Chondrocyte (in vitro differentiated cells): ENCODE results near the gene UQCRC1. TPM values are rescaled to one million over a fixed set of nuclear protein-coding genes. Genes with fewer than 3 reads are reported as not detected.

Experiments
- DNase-seq: peaks from one replicate; pipeline ENCODE4 v3.0.0; 2021; ENCODE audit warnings: mixed read lengths, low spot score
- H3K27ac Mint-ChIP-seq: one replicate; pipeline ENCODE4 v1.8.0; 2021; ENCODE audit warnings: mild to moderate bottlenecking, moderate library complexity, mixed read lengths; ENCODE audit not compliant: unreplicated experiment
- H3K27me3 Mint-ChIP-seq: 2 replicates; pipeline ENCODE4 v1.8.0; 2021; ENCODE audit warnings: low read depth, mixed read lengths
- H3K36me3 Mint-ChIP-seq: 2 replicates; pipeline ENCODE4 v1.8.0; 2021; ENCODE audit warnings: low read depth, mixed read lengths
- H3K4me1 Mint-ChIP-seq: 2 replicates; pipeline ENCODE4 v1.8.0; 2021; ENCODE audit warnings: low read depth, mild to moderate bottlenecking, mixed read lengths
- H3K4me3 Mint-ChIP-seq: one replicate; pipeline ENCODE4 v1.8.0; 2021; ENCODE audit warnings: mild to moderate bottlenecking, moderate library complexity, mixed read lengths; ENCODE audit not compliant: unreplicated experiment
- H3K9me3 Mint-ChIP-seq: 2 replicates; pipeline ENCODE4 v1.8.0; 2021; ENCODE audit warnings: low read depth, mixed read lengths
- total RNA-seq: library from RNA; stranded (reverse); gene quantifications from 3 replicates; pipeline ENCODE4 v1.2.1, GENCODE V29; 2021
- TF ChIP-seq, protein P1 (sequence below): fragments of 200-600 bp; sonication (generic); IDR thresholded peaks from 2 replicates; pipeline ENCODE4 v1.5.0; 2021; ENCODE audit warnings: antibody characterized with exemption, mild to moderate bottlenecking, moderate library complexity

Gene UQCRC1
- total RNA-seq, 1 donor from 2014 or later = 258 TPM

- Mint-ChIP-seq H3K27ac (peak overlapping the region; percentile 97), H3K27me3 (no peaks in the 10 kb centered on the region), H3K4me3 (no peak overlapping the region), H3K4me1 (peaks cover 63% of the 10 kb centered on the region), H3K9me3 (no peaks in the 10 kb centered on the region), H3K36me3 (peaks cover 23% of the 10 kb centered on the region)
- TF ChIP-seq, protein P1, sequence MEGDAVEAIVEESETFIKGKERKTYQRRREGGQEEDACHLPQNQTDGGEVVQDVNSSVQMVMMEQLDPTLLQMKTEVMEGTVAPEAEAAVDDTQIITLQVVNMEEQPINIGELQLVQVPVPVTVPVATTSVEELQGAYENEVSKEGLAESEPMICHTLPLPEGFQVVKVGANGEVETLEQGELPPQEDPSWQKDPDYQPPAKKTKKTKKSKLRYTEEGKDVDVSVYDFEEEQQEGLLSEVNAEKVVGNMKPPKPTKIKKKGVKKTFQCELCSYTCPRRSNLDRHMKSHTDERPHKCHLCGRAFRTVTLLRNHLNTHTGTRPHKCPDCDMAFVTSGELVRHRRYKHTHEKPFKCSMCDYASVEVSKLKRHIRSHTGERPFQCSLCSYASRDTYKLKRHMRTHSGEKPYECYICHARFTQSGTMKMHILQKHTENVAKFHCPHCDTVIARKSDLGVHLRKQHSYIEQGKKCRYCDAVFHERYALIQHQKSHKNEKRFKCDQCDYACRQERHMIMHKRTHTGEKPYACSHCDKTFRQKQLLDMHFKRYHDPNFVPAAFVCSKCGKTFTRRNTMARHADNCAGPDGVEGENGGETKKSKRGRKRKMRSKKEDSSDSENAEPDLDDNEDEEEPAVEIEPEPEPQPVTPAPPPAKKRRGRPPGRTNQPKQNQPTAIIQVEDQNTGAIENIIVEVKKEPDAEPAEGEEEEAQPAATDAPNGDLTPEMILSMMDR = no peak
- DNase-seq = no peak
Observed at GRCh38 chr3:48596676-48597407, 12.6 kb downstream of the UQCRC1 start.

DNA sequence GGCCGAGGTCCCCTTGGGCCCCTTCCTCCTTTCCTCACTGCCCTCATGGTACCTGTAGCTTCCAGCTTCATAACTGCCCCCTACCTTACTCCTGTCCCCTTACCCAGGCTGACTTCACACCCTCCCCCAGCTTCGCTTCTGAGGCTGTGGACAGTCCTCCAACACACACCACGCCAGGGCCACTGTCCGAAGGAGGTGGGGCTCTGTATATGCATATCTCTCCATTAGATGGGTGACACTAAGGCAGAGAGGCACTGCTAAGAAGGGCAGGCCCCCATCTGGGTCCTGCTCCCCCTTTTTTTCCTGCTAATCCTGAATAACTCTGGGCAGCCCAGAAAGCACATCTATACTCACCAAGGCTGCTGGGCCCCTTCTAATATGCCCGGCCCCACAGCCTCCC lies 13.3 kb downstream of the UQCRC1 start:
- Mint-ChIP-seq H3K27ac (peak overlapping the region; percentile 97), H3K4me1 (peaks cover 63% of the 10 kb centered on the region), H3K9me3 (no peaks in the 10 kb centered on the region), H3K27me3 (no peaks in the 10 kb centered on the region), H3K36me3 (peaks cover 23% of the 10 kb centered on the region), H3K4me3 (peak overlapping the region; percentile 13)
- no peak for DNase-seq
- TF ChIP-seq, protein P1 = no peak

- H3K27ac Mint-ChIP-seq = peak overlapping the region; percentile 97
- peaks cover 60% of the 10 kb centered on the region for H3K4me1 Mint-ChIP-seq
- no peaks in the 10 kb centered on the region for H3K27me3 Mint-ChIP-seq
- peak overlapping the region; percentile 13 for H3K4me3 Mint-ChIP-seq
- H3K9me3 Mint-ChIP-seq = no peaks in the 10 kb centered on the region
- DNase-seq = no peak
- TF ChIP-seq, protein P1 = no peak
- peaks cover 20% of the 10 kb centered on the region for H3K36me3 Mint-ChIP-seq
Observed at GRCh38 chr3:48595526-48596121, 13.8 kb downstream of the UQCRC1 start.

GRCh38 chr3:48595075-48595525 lies 14.3 kb downstream of the UQCRC1 start, which contains the start of gene COL7A1:
COL7A1 (minus strand) TSS chr3:48595329; CDS start chr3:48595159, 170 bp downstream.
- H3K36me3 Mint-ChIP-seq = peaks cover 17% of the 10 kb centered on the region
- TF ChIP-seq, protein P1 = no peak
- H3K4me1 Mint-ChIP-seq = peaks cover 54% of the 10 kb centered on the region
- H3K27ac Mint-ChIP-seq = peak within 1 kb of the TSS; percentile 97
- DNase-seq = no peak
- no peaks in the 10 kb centered on the region for H3K27me3 Mint-ChIP-seq
- H3K9me3 Mint-ChIP-seq = no peaks in the 10 kb centered on the region
- H3K4me3 Mint-ChIP-seq = peak within 1 kb of the TSS; percentile 35

- H3K9me3 Mint-ChIP-seq = no peaks in the 10 kb centered on the region
- H3K36me3 Mint-ChIP-seq = peaks cover 16% of the 10 kb centered on the region
- no peak for DNase-seq
- H3K4me3 Mint-ChIP-seq = peak overlapping the region; percentile 35
- no peaks in the 10 kb centered on the region for H3K27me3 Mint-ChIP-seq
- H3K4me1 Mint-ChIP-seq = peaks cover 49% of the 10 kb centered on the region
- TF ChIP-seq, protein P1 = no peak
- peak overlapping the region; percentile 17 for H3K27ac Mint-ChIP-seq
Observed at GRCh38 chr3:48594417-48595049, 14.9 kb downstream of the UQCRC1 start.
